Measurements from ENCODE around the gene KCNAB3.
"Not testable (repeated sequence)": the region's sequence is repeated elsewhere in the genome, so short reads cannot be mapped to it uniquely, and the experiment has no call there.

The KCNAB3 gene

GRCh38 chr17:7956228-7956965, 26.7 kb upstream of the KCNAB3 start:
- H3K27ac ChIP-seq, result no peak overlapping the region
- no peak for DNase-seq
- H3K27me3 ChIP-seq (ENCODE audit: insufficient read depth, low read depth, severe bottlenecking), result no peaks in the 10 kb centered on the region
- H3K36me3 ChIP-seq, result no peaks in the 10 kb centered on the region
- no peaks in the 10 kb centered on the region for H3K9me3 ChIP-seq (ENCODE audit: severe bottlenecking)
- no peak for TF ChIP-seq CTCF (IDR thresholded peaks at IDR 0.05; ENCODE audit: low read depth, low read length)
- H3K4me3 ChIP-seq (ENCODE audit: low read depth, low read length), result no peak overlapping the region

GRCh38 chr17:7955414-7956227, 26.0 kb upstream of the KCNAB3 start:
- no peak overlapping the region for H3K4me3 ChIP-seq (ENCODE audit: low read depth, low read length)
- no peak for TF ChIP-seq CTCF (IDR thresholded peaks at IDR 0.05; ENCODE audit: low read depth, low read length)
- no peaks in the 10 kb centered on the region for H3K9me3 ChIP-seq (ENCODE audit: severe bottlenecking)
- H3K27me3 ChIP-seq (ENCODE audit: insufficient read depth, low read depth, severe bottlenecking), result no peaks in the 10 kb centered on the region
- H3K36me3 ChIP-seq, result 0 out of 2 replicates have a peak, but pooled peaks cover under 1% of the 10 kb centered on the region
- H3K27ac ChIP-seq, result no peak overlapping the region
- DNase-seq, result no peak

- not testable (repeated sequence) for DNase-seq; H3K4me3 ChIP-seq (ENCODE audit: low read depth, low read length); H3K27me3 ChIP-seq (ENCODE audit: insufficient read depth, low read depth, severe bottlenecking); H3K9me3 ChIP-seq (ENCODE audit: severe bottlenecking); H3K27ac ChIP-seq
- peaks cover 19% of the 10 kb centered on the region for H3K36me3 ChIP-seq
Measured at GRCh38 chr17:7953266-7953665, 23.6 kb upstream of the KCNAB3 start.

GRCh38 chr17:7951143-7951792, 21.6 kb upstream of the KCNAB3 start:
- no peak for DNase-seq
- peaks cover 38% of the 10 kb centered on the region for H3K36me3 ChIP-seq
- no peak overlapping the region for H3K27ac ChIP-seq
- H3K4me3 ChIP-seq (ENCODE audit: low read depth, low read length), result no peak overlapping the region
- TF ChIP-seq CTCF (IDR thresholded peaks at IDR 0.05; ENCODE audit: low read depth, low read length), result no peak
- no peaks in the 10 kb centered on the region for H3K27me3 ChIP-seq (ENCODE audit: insufficient read depth, low read depth, severe bottlenecking)
- H3K9me3 ChIP-seq (ENCODE audit: severe bottlenecking), result no peaks in the 10 kb centered on the region

GRCh38 chr17:7950578-7950977, 20.9 kb upstream of the KCNAB3 start:
- no peaks in the 10 kb centered on the region for H3K27me3 ChIP-seq (ENCODE audit: insufficient read depth, low read depth, severe bottlenecking)
- TF ChIP-seq CTCF (IDR thresholded peaks at IDR 0.05; ENCODE audit: low read depth, low read length), result no peak
- H3K4me3 ChIP-seq (ENCODE audit: low read depth, low read length), result no peak overlapping the region
- no peak overlapping the region for H3K27ac ChIP-seq
- no peaks in the 10 kb centered on the region for H3K9me3 ChIP-seq (ENCODE audit: severe bottlenecking)
- DNase-seq, result no peak
- peaks cover 45% of the 10 kb centered on the region for H3K36me3 ChIP-seq

- Histone ChIP-seq H3K4me3 (ENCODE audit: low read depth, low read length) (no peak overlapping the region), H3K27me3 (ENCODE audit: insufficient read depth, low read depth, severe bottlenecking) (no peaks in the 10 kb centered on the region), H3K9me3 (ENCODE audit: severe bottlenecking) (no peaks in the 10 kb centered on the region), H3K27ac (no peak overlapping the region), H3K36me3 (peaks cover 71% of the 10 kb centered on the region)
- no peak for DNase-seq
- no peak for TF ChIP-seq CTCF (IDR thresholded peaks at IDR 0.05; ENCODE audit: low read depth, low read length)
Measured at GRCh38 chr17:7947651-7948050, 18.0 kb upstream of the KCNAB3 start.
